Measurements from ENCODE around the gene SYCE3.

The SYCE3 gene

GRCh38 chr22:50508897-50509296 lies 53.8 kb downstream of the SYCE3 start:
- no peak for TF ChIP-seq CTCF (IDR thresholded peaks at IDR 0.05; ENCODE audit: low read depth, low read length)
- in situ Hi-C loops (cut with HindIII; ENCODE audit: low sequenced_read_pairs), result no loop called here
- peak overlapping the region; percentile 81 for H3K4me3 ChIP-seq (ENCODE audit: low read depth, low read length)
- DNase-seq (ENCODE audit: low read depth, low spot score), result no peak

GRCh38 chr22:50507991-50508884 lies 54.5 kb downstream of the SYCE3 start, which contains the start of gene NCAPH2:
Gene NCAPH2 (plus strand): TSS chr22:50508224. CDS start chr22:50508338, 114 bp downstream.
- in situ Hi-C loops (cut with HindIII; ENCODE audit: low sequenced_read_pairs), result no loop called here
- peak within 1 kb of the TSS; percentile 98 for H3K4me3 ChIP-seq (ENCODE audit: low read depth, low read length)
- TF ChIP-seq CTCF (IDR thresholded peaks at IDR 0.05; ENCODE audit: low read depth, low read length), result no peak
- peak; percentile 98 for DNase-seq (ENCODE audit: low read depth, low spot score)

GRCh38 chr22:50507421-50507990 lies 55.2 kb downstream of the SYCE3 start, which contains the start of gene LMF2:
Gene LMF2 (minus strand): TSS chr22:50507702. CDS start chr22:50507675, 27 bp downstream.
- peak within 1 kb of the TSS; percentile 98 for H3K4me3 ChIP-seq (ENCODE audit: low read depth, low read length)
- in situ Hi-C loops (cut with HindIII; ENCODE audit: low sequenced_read_pairs), result no loop called here
- TF ChIP-seq CTCF (IDR thresholded peaks at IDR 0.05; ENCODE audit: low read depth, low read length), result no peak
- no peak for DNase-seq (ENCODE audit: low read depth, low spot score)

- no peak for DNase-seq (ENCODE audit: low read depth, low spot score)
- peak overlapping the region; percentile 98 for H3K4me3 ChIP-seq (ENCODE audit: low read depth, low read length)
- no peak for TF ChIP-seq CTCF (IDR thresholded peaks at IDR 0.05; ENCODE audit: low read depth, low read length)
- in situ Hi-C loops (cut with HindIII; ENCODE audit: low sequenced_read_pairs), result no loop called here
These were observed 55.9 kb downstream of the SYCE3 start for GRCh38 chr22:50506611-50507420.

GRCh38 chr22:50505776-50506610 lies 56.7 kb downstream of the SYCE3 start:
- TF ChIP-seq CTCF (IDR thresholded peaks at IDR 0.05; ENCODE audit: low read depth, low read length), result no peak
- DNase-seq (ENCODE audit: low read depth, low spot score), result no peak
- in situ Hi-C loops (cut with HindIII; ENCODE audit: low sequenced_read_pairs), result no loop called here
- peak overlapping the region; percentile 98 for H3K4me3 ChIP-seq (ENCODE audit: low read depth, low read length)

All from astrocyte of the spinal cord (primary cell).